Endothelial cell of umbilical vein (primary cell): ENCODE results near the gene APBB2. TPM values are rescaled to one million over a fixed set of nuclear protein-coding genes. Genes with fewer than 3 reads are reported as not detected.

Experiments
- BruUV-seq: library from RNA; stranded (reverse); fragments of 400-500 nt; replicated peaks from 2 replicates; lab custom pipeline; 2021; lab: Mats Ljungman, UMichigan
- CTCF ChIA-PET: fragments of 300-600, 350-600 bp; sonication (Branson Sonifier 250); formaldehyde crosslinking; loops from one replicate; lab custom pipeline; 2021; ENCODE audit warnings: antibody characterized with exemption, inconsistent platforms; lab: Charles Lee
- POLR2A ChIA-PET: fragments of 300-600, 350-600 bp; sonication (Branson Sonifier 250); formaldehyde crosslinking; loops from one replicate; lab custom pipeline; 2021; ENCODE audit warnings: antibody characterized with exemption, inconsistent platforms; lab: Charles Lee
- DNase-seq: peaks from one replicate; pipeline ENCODE4 v3.0.0-alpha.2; 2011; ENCODE audit warnings: low read depth, low spot score
- FAIRE-seq: peaks from 2 replicates; lab custom pipeline; 2011; peaks lifted over from hg19 to GRCh38; lab: Jason Lieb, UNC
- H2AFZ ChIP-seq: 2 replicates; pipeline ENCODE4 v1.6.0; 2012; ENCODE audit warnings: low read depth, low read length, control low read depth, inconsistent platforms
- H3K27ac ChIP-seq: 2 replicates; pipeline ENCODE4 v1.5.1; 2011; ENCODE audit warnings: low read depth, mild to moderate bottlenecking, control low read depth, low read length, moderate library complexity; ENCODE audit not compliant: insufficient read depth
- H3K27me3 ChIP-seq, 2 experiments: 2 replicates each; pipeline versions ENCODE4 v1.6.0 to v1.6.1; 2011; ENCODE audit warnings: low read length in 2 of 2, mixed read lengths in 1 of 2; ENCODE audit not compliant: control insufficient read depth in 2 of 2, insufficient read depth in 2 of 2
- H3K36me3 ChIP-seq, 2 experiments: 2 replicates in 1 of 2; 3 replicates in 1 of 2; pipeline ENCODE4 v1.5.1; 2011; ENCODE audit warnings: low read length in 2 of 2, mild to moderate bottlenecking in 1 of 2, moderate library complexity in 1 of 2; ENCODE audit not compliant: control insufficient read depth in 2 of 2, insufficient read depth in 2 of 2; ENCODE audit errors: extremely low read depth in 1 of 2
- H3K4me1 ChIP-seq: 3 replicates; pipeline ENCODE4 v1.5.1; 2011; ENCODE audit warnings: mild to moderate bottlenecking, low read length; ENCODE audit not compliant: control insufficient read depth, insufficient read depth; ENCODE audit errors: extremely low read depth
- H3K4me2 ChIP-seq: 2 replicates; pipeline ENCODE4 v1.6.1; 2011; ENCODE audit warnings: low read length, control low read depth, mixed read lengths; ENCODE audit not compliant: insufficient read depth
- H3K4me3 ChIP-seq, 3 experiments: fragments of 200-600 bp in 1 of 3; sonication (generic), shearing (Covaris generic) in 1 of 3; replicated peaks in 1 of 3; 2 replicates each; pipeline ENCODE4 v1.5.1; 2011 to 2016; ENCODE audit warnings: control low read depth in 3 of 3, low read length in 3 of 3, mild to moderate bottlenecking in 2 of 3, inconsistent platforms in 1 of 3, low read depth in 1 of 3, moderate library complexity in 1 of 3; ENCODE audit not compliant: insufficient read depth in 1 of 3
- H3K79me2 ChIP-seq: 2 replicates; pipeline ENCODE4 v1.6.0; 2012; ENCODE audit warnings: low read length, inconsistent platforms; ENCODE audit not compliant: control insufficient read depth, insufficient read depth
- H3K9ac ChIP-seq: replicated peaks from 2 replicates; pipeline ENCODE3; 2011; ENCODE audit warnings: low read length, control low read depth; ENCODE audit not compliant: insufficient read depth; ENCODE audit errors: extremely low read depth
- H3K9me1 ChIP-seq: replicated peaks from 3 replicates; pipeline ENCODE4 v1.6.0; 2011; ENCODE audit warnings: mild to moderate bottlenecking, low read length; ENCODE audit not compliant: control insufficient read depth, insufficient read depth; ENCODE audit errors: extremely low read depth
- H3K9me3 ChIP-seq: replicated peaks from 2 replicates; pipeline ENCODE4 v1.5.1; 2012; ENCODE audit warnings: low read length, inconsistent platforms; ENCODE audit not compliant: control insufficient read depth, insufficient read depth
- H4K20me1 ChIP-seq: replicated peaks from 2 replicates; pipeline ENCODE3; 2011; ENCODE audit warnings: mild to moderate bottlenecking, low read length; ENCODE audit not compliant: control insufficient read depth, insufficient read depth; ENCODE audit errors: extremely low read depth
- CTCF ChIP-seq, 2 donors: IDR thresholded peaks; 1 replicate in 1 of 2; 2 replicates in 1 of 2; pipeline ENCODE4 v1.5.1; 2011; ENCODE audit warnings: low read length in 2 of 2, mild to moderate bottlenecking in 2 of 2, moderate library complexity in 2 of 2, control low read depth in 1 of 2, inconsistent platforms in 1 of 2, low read depth in 1 of 2; ENCODE audit not compliant: insufficient read depth in 1 of 2; ENCODE audit errors: extremely low read depth in 1 of 2
- EZH2 ChIP-seq: IDR thresholded peaks from 2 replicates; pipeline ENCODE4 v1.6.1; 2012; ENCODE audit warnings: borderline replicate concordance, low read depth, mild to moderate bottlenecking, moderate library complexity, low read length, inconsistent platforms; ENCODE audit not compliant: severe bottlenecking
- FOS ChIP-seq: IDR thresholded peaks from 2 replicates; pipeline ENCODE4 v1.6.1; 2011; ENCODE audit warnings: mild to moderate bottlenecking, low read length, moderate library complexity, borderline replicate concordance; ENCODE audit not compliant: insufficient read depth
- GATA2 ChIP-seq: IDR thresholded peaks from 2 replicates; pipeline ENCODE4 v1.7.0; 2011; ENCODE audit warnings: low read depth, mild to moderate bottlenecking, moderate library complexity, mixed read lengths, low read length; ENCODE audit not compliant: insufficient read length, insufficient read depth
- JUN ChIP-seq: IDR thresholded peaks from 2 replicates; pipeline ENCODE4 v1.6.1; 2011; ENCODE audit warnings: borderline replicate concordance, low read depth; ENCODE audit not compliant: insufficient read length, insufficient read depth
- MAX ChIP-seq: IDR thresholded peaks from 2 replicates; pipeline ENCODE4 v1.6.1; 2011; ENCODE audit not compliant: insufficient read depth, insufficient read length
- MYC ChIP-seq: IDR thresholded peaks from one replicate; pipeline ENCODE4 v1.6.1; 2011; ENCODE audit warnings: mild to moderate bottlenecking, low read depth, low read length
- POLR2A ChIP-seq: IDR thresholded peaks from 2 replicates; pipeline ENCODE4 v1.6.1; 2012; ENCODE audit warnings: low read depth, mild to moderate bottlenecking, control low read depth, low read length
- POLR2AphosphoS5 ChIP-seq: IDR thresholded peaks from 2 replicates; pipeline ENCODE4 v1.6.1; 2012; ENCODE audit warnings: low read depth, mild to moderate bottlenecking, control low read depth, low read length, moderate library complexity; ENCODE audit not compliant: insufficient read depth
- dilution Hi-C: fragments of 300-500 bp; cut with MboI; formaldehyde crosslinking; loops from one replicate; pipeline ENCODE4 v1.15.0; 2019; ENCODE audit warnings: low sequenced_read_pairs; ENCODE audit not compliant: extremely low pct_ligation_motif_present
- intact Hi-C: fragments of 100-400 bp; cut with micrococcal nuclease; formaldehyde crosslinking; loops from one replicate; pipeline ENCODE4 v1.10.0; 2022
- polyA plus RNA-seq, 4 experiments: library from polyadenylated mRNA; depleted of rRNA in 3 of 4; stranded (reverse) in 3 of 4; unstranded in 1 of 4; fragments of >200 nt; gene quantifications; 2 replicates each; pipeline versions ENCODE4 v1.2.1 to v1.2.3, GENCODE V29; 2011 to 2012; ENCODE audit warnings: missing spikeins in 1 of 4
- total RNA-seq: library from RNA; stranded (reverse); gene quantifications from 2 replicates; pipeline ENCODE4 v1.2.3, GENCODE V29; 2021

APBB2 gene
- total and polyA plus RNA-seq, 2 donors (not counting 3 experiments of a cell fraction or from before 2014, with no cell fraction given), result 79.8 to 124 TPM

- POLR2A ChIA-PET, result no interaction called here
These were observed 381.1 kb downstream of the APBB2 start for GRCh38 chr4:40833212-40833611.

More at GRCh38 chr4:40833212-40833611, 381.1 kb downstream of the APBB2 start:
- TF ChIP-seq JUN, result no peak
- TF ChIP-seq CTCF (IDR thresholded peaks at IDR 0.05; ENCODE audit: extremely low read depth in 1 of 2, insufficient read depth in 1 of 2, low read depth in 1 of 2, low read length in 2 of 2), result no peak
- no peak for TF ChIP-seq POLR2A
- no peak for TF ChIP-seq FOS
- TF ChIP-seq MAX, result no peak
- TF ChIP-seq MYC, result no peak
- no peak for TF ChIP-seq EZH2
- no peak for TF ChIP-seq POLR2AphosphoS5
- TF ChIP-seq GATA2, result no peak
- H3K36me3 ChIP-seq, result peaks cover 6 to 24% of the 10 kb centered on the region in 2 experiments
- no peak overlapping the region for H3K4me3 ChIP-seq
- FAIRE-seq, result no peak
- CTCF ChIA-PET, result interaction anchor here (0.6 kb wide), 1 partner anchor 34 kb away, joined by 4 read pairs; no protein-coding TSS in a partner anchor
- H3K4me2 ChIP-seq, result no peak overlapping the region
- no peaks in the 10 kb centered on the region for H3K4me1 ChIP-seq
- no peaks in the 10 kb centered on the region for H4K20me1 ChIP-seq
- H3K9ac ChIP-seq, result no peak overlapping the region
- DNase-seq, result no peak
- H3K9me1 ChIP-seq, result no peaks in the 10 kb centered on the region
- H3K9me3 ChIP-seq, result no peaks in the 10 kb centered on the region
- no peaks in the 10 kb centered on the region for H3K79me2 ChIP-seq
- H3K27me3 ChIP-seq, result no peaks in the 10 kb centered on the region
- BruUV-seq, result no TSS peak
- H3K27ac ChIP-seq, result no peak overlapping the region
- H2AFZ ChIP-seq, result no peak overlapping the region
- intact Hi-C loops, result no loop called here
- dilution Hi-C loops, result no loop called here
